K562 (cell line): ENCODE results near the gene KCNG1. TPM values are rescaled to one million over a fixed set of nuclear protein-coding genes. Genes with fewer than 3 reads are reported as not detected.

Experiments
- ATAC-seq: fragments of 200-7000 bp; cut with Tn5 transposase; 3 replicates; pipeline ENCODE4 v1.9.1; 2020; ENCODE audit warnings: moderate library complexity
- BruUV-seq: library from RNA; stranded (reverse); fragments of 400-500 nt; replicated peaks from 2 replicates; lab custom pipeline; 2021; lab: Mats Ljungman, UMichigan
- CTCF ChIA-PET: fragments of 300-600 bp; formaldehyde crosslinking; extraction: SDS; loops from one replicate; lab custom pipeline; 2021; ENCODE audit warnings: low intra/inter-chr PET ratio; lab: Yijun Ruan, JAX
- POLR2A ChIA-PET: fragments of 300-600, 350-650 bp; sonication (Branson Sonifier 250); formaldehyde crosslinking; extraction: SDS; loops from one replicate; lab custom pipeline; 2021; ENCODE audit warnings: antibody characterized with exemption, inconsistent platforms; lab: Yijun Ruan, JAX
- DNase-seq, 4 experiments: peaks; one replicate each; pipeline versions ENCODE4 v3.0.0 to v3.0.0-alpha.2; 2011 to 2018; ENCODE audit warnings: low spot score in 3 of 4, mixed read lengths in 3 of 4; ENCODE audit errors: extremely low read depth in 1 of 4
- FAIRE-seq: peaks from 2 replicates; lab custom pipeline; 2011; peaks lifted over from hg19 to GRCh38; lab: Jason Lieb, UNC
- H2AFZ ChIP-seq: 2 replicates; pipeline ENCODE4 v1.6.0; 2011; ENCODE audit warnings: low read depth, low read length, control low read depth, inconsistent platforms
- H3K27ac ChIP-seq: fragments of 200-600 bp; 3 replicates; pipeline ENCODE4 v1.8.0; 2011; ENCODE audit warnings: low read depth, mild to moderate bottlenecking, control low read depth, inconsistent platforms, low read length, moderate library complexity, mixed read lengths; ENCODE audit errors: extremely low read depth
- H3K27me3 ChIP-seq, 2 experiments: fragments of 300-600 bp in 1 of 2; 2 replicates in 1 of 2; 3 replicates in 1 of 2; pipeline versions ENCODE4 v1.6.0 to v1.8.0; 2011; ENCODE audit warnings: inconsistent platforms in 2 of 2, low read length in 2 of 2, mild to moderate bottlenecking in 1 of 2, mixed read lengths in 1 of 2, moderate library complexity in 1 of 2; ENCODE audit not compliant: control insufficient read depth in 2 of 2, insufficient read depth in 2 of 2
- H3K36me3 ChIP-seq: fragments of 300-600 bp; 3 replicates; pipeline ENCODE4 v1.8.0; 2011; ENCODE audit warnings: mild to moderate bottlenecking, low read length, inconsistent platforms; ENCODE audit not compliant: control insufficient read depth, insufficient read depth
- H3K4me1 ChIP-seq, 2 experiments: fragments of 200-600 bp in 1 of 2; replicated peaks in 1 of 2; 2 replicates in 1 of 2; 3 replicates in 1 of 2; pipeline versions ENCODE4 v1.5.1 to v1.8.0; 2011; ENCODE audit warnings: inconsistent platforms in 2 of 2, low read length in 2 of 2, mild to moderate bottlenecking in 1 of 2, mixed read lengths in 1 of 2, moderate library complexity in 1 of 2; ENCODE audit not compliant: control insufficient read depth in 2 of 2, insufficient read depth in 2 of 2
- H3K4me2 ChIP-seq: 2 replicates; pipeline ENCODE4 v1.6.1; 2011; ENCODE audit warnings: low read length, control low read depth, inconsistent platforms, mixed read lengths; ENCODE audit not compliant: insufficient read depth
- H3K4me3 ChIP-seq: fragments of 200-600 bp; sonication (generic), shearing (Covaris generic); 2 replicates; pipeline ENCODE4 v1.5.1; 2016; ENCODE audit warnings: control low read depth, inconsistent platforms
- H3K79me2 ChIP-seq: fragments of 200-600 bp; 3 replicates; pipeline ENCODE4 v1.8.0; 2011; ENCODE audit warnings: low read length, inconsistent platforms; ENCODE audit not compliant: control insufficient read depth, insufficient read depth
- H3K9ac ChIP-seq, 2 experiments: 2 replicates each; pipeline versions ENCODE4 v1.6.0 to v1.6.1; 2011; ENCODE audit warnings: low read depth in 2 of 2, low read length in 2 of 2, control low read depth in 1 of 2, inconsistent platforms in 1 of 2, mild to moderate bottlenecking in 1 of 2, mixed read lengths in 1 of 2; ENCODE audit not compliant: insufficient read depth in 1 of 2
- H3K9me1 ChIP-seq: one replicate; pipeline ENCODE4 v1.6.0; 2011; ENCODE audit warnings: inconsistent platforms, mild to moderate bottlenecking, low read length, moderate library complexity; ENCODE audit not compliant: control insufficient read depth, insufficient read depth
- H3K9me3 ChIP-seq: replicated peaks from 2 replicates; pipeline ENCODE4 v1.5.1; 2011; ENCODE audit warnings: low read depth, low read length, inconsistent platforms; ENCODE audit not compliant: control insufficient read depth, insufficient read depth
- H4K20me1 ChIP-seq: replicated peaks from 2 replicates; pipeline ENCODE4 v1.6.1; 2011; ENCODE audit warnings: low read length, inconsistent platforms, mixed read lengths; ENCODE audit not compliant: control insufficient read depth, insufficient read depth
- COPS2 ChIP-seq: fragments of 450-650 bp; conservative IDR thresholded peaks from 2 replicates; pipeline ENCODE4 v1.6.1; 2016; ENCODE audit warnings: mild to moderate bottlenecking, moderate library complexity
- IRF2 ChIP-seq: sonication (generic); formaldehyde crosslinking; IDR thresholded peaks from 2 replicates; pipeline ENCODE4 v1.8.1; 2022; ENCODE audit warnings: mild to moderate bottlenecking, missing genetic modification reagents
- SAFB ChIP-seq: fragments of 200-400 bp; formaldehyde crosslinking; IDR thresholded peaks from 2 replicates; pipeline ENCODE4 v1.6.1; 2017; ENCODE audit warnings: low read depth, low read length, borderline replicate concordance
- SREBF2 ChIP-seq: sonication (generic); formaldehyde crosslinking; IDR thresholded peaks from 2 replicates; pipeline ENCODE4 v1.4.0; 2020; ENCODE audit warnings: mild to moderate bottlenecking, missing genetic modification reagents
- SRF ChIP-seq, 2 experiments: fragments of 250-450, 450-650 bp in 1 of 2; sonication (Bioruptor Pico) in 1 of 2; sonication (generic) in 1 of 2; formaldehyde crosslinking; IDR thresholded peaks; 2 replicates each; pipeline versions ENCODE4 v1.5.0 to v1.5.1; 2020 to 2022; ENCODE audit warnings: mild to moderate bottlenecking in 1 of 2, missing genetic modification reagents in 1 of 2
- ZBTB8A ChIP-seq: fragments of 450-650 bp; IDR thresholded peaks from 2 replicates; pipeline ENCODE4 v1.6.1; 2018; ENCODE audit warnings: mild to moderate bottlenecking, moderate library complexity; ENCODE audit not compliant: partially characterized antibody
- ZBTB9 ChIP-seq: fragments of 450-650 bp; formaldehyde crosslinking; IDR thresholded peaks from 2 replicates; pipeline ENCODE4 v1.4.0; 2020; ENCODE audit warnings: mild to moderate bottlenecking, moderate library complexity
- ZNF239 ChIP-seq: fragments of 250-450 bp; sonication (Bioruptor Pico); IDR thresholded peaks from 2 replicates; pipeline ENCODE4 v1.4.0; 2020; ENCODE audit warnings: mild to moderate bottlenecking
- ZNF384 ChIP-seq: IDR thresholded peaks from 2 replicates; pipeline ENCODE4 v1.6.1; 2012; ENCODE audit warnings: low read depth, low read length, improper control_type of control experiment
- ZNF644 ChIP-seq: fragments of 200-800 bp; sonication (Bioruptor generic); IDR thresholded peaks from 2 replicates; pipeline ENCODE4 v1.6.1; 2016; ENCODE audit warnings: low read depth, missing genetic modification characterization, missing compliant biosample characterization
- ZNF778 ChIP-seq: fragments of 450-650 bp; formaldehyde crosslinking; IDR thresholded peaks from 2 replicates; pipeline ENCODE4 v1.4.0; 2020; ENCODE audit warnings: mild to moderate bottlenecking, moderate library complexity
- WGBS: fragments of 100-300 bp; shearing (Covaris generic); methylation state at CpG from one replicate; pipeline ENCODE4 v1.1.6; 2016; ENCODE audit warnings: low coverage, mixed read lengths; ENCODE audit not compliant: insufficient coverage; ENCODE audit errors: missing lambda C conversion rate; 5-methylcytosine and 5-hydroxymethylcytosine counted together
- in situ Hi-C: fragments of 300-500 bp; cut with MboI; formaldehyde crosslinking; loops from 4 replicates; pipeline ENCODE4 v1.15.0; 2018; ENCODE audit warnings: inconsistent platforms, mixed read lengths
- intact Hi-C: fragments of 100-400 bp; cut with micrococcal nuclease; formaldehyde crosslinking; loops from 2 replicates; pipeline ENCODE4 v1.14.2; 2022
- polyA plus RNA-seq, 8 experiments: library from polyadenylated mRNA; depleted of rRNA in 4 of 8; stranded (reverse) in 5 of 8; unstranded in 3 of 8; fragments of >200 nt; fragmentation: Nextera tagmentation in 2 of 8; fragmentation: Illumina TruSeq in 1 of 8; extraction: Ambion mirVana in 2 of 8; extraction: Trizol in 1 of 8; gene quantifications; 2 replicates each; pipeline versions ENCODE4 v1.2.1 to v1.2.3, GENCODE V29; 2011 to 2014; ENCODE audit warnings: inconsistent platforms in 1 of 8, missing spikeins in 1 of 8
- total RNA-seq, 7 experiments: library from RNA; depleted of rRNA in 6 of 7; stranded (reverse); fragments of >200 nt in 6 of 7; fragmentation: Illumina TruSeq in 2 of 7; extraction: Trizol in 2 of 7; gene quantifications; 2 replicates each; pipeline versions ENCODE4 v1.2.1 to v1.2.3, GENCODE V29; 2011 to 2021; ENCODE audit warnings: low replicate concordance in 1 of 7

KCNG1 gene
- total and polyA plus RNA-seq, 9 of the 15 experiments (the other 6 are each of a cell fraction or from before 2014, with no cell fraction given): 0.06 to 1.5 (median 0.22) TPM; not detected in 2

GRCh38 chr20:51026269-51026668, 3.4 kb upstream of the KCNG1 start:
- POLR2A ChIA-PET: interaction anchor here (0.7 to 0.9 kb wide), 3 partner anchors 11 to 182 kb away, joined by 3 read pairs; no protein-coding TSS in a partner anchor
- intact Hi-C loops: no loop called here
- H4K20me1 ChIP-seq: peaks cover 3% of the 10 kb centered on the region; the same call in 1 of the 2 replicates
- no peak for DNase-seq
- no peak overlapping the region for H3K4me2 ChIP-seq
- no peak for TF ChIP-seq SAFB
- no peak for TF ChIP-seq ZNF239 (CRISPR knock-in tag)
- 0 out of 2 replicates have a peak, but pooled peaks have one; percentile 27 for TF ChIP-seq ZNF644
- TF ChIP-seq SRF (CRISPR knock-in tag; IDR thresholded peaks at IDR 0.05): peak in 1 of 2 experiments; percentile 58; a peak in 1 of 4 replicates
- no peak for TF ChIP-seq COPS2
- TF ChIP-seq, all 486 proteins: peak for 2
- H2AFZ ChIP-seq: no peak overlapping the region
- in situ Hi-C loops: no loop called here
- H3K79me2 ChIP-seq: no peaks in the 10 kb centered on the region
- ATAC-seq: no peak
- no peaks in the 10 kb centered on the region for H3K36me3 ChIP-seq
- WGBS: 0% methylated on average over 4 of the region's 4 CpGs
- no peak overlapping the region for H3K9ac ChIP-seq
- no peaks in the 10 kb centered on the region for H3K9me3 ChIP-seq
- no peaks in the 10 kb centered on the region for H3K9me1 ChIP-seq
- H3K27me3 ChIP-seq: peaks cover 23 to 62% of the 10 kb centered on the region in 2 experiments; a peak in 4 of 5 replicates
- H3K4me3 ChIP-seq: no peak overlapping the region
- CTCF ChIA-PET: no interaction called here
- BruUV-seq: no TSS peak
- H3K4me1 ChIP-seq: peaks cover 0 to 17% of the 10 kb centered on the region in 2 experiments; a peak in 2 of 5 replicates
- FAIRE-seq: no peak
- H3K27ac ChIP-seq: no peak overlapping the region

- in situ Hi-C loops: no loop called here
- Histone ChIP-seq H3K79me2 (no peaks in the 10 kb centered on the region), H3K4me2 (no peak overlapping the region), H3K27me3 (peaks cover 33 to 72% of the 10 kb centered on the region in 2 experiments; a peak in 4 of 5 replicates), H3K27ac (no peak overlapping the region), H4K20me1 (peaks cover 6% of the 10 kb centered on the region; the same call in 1 of the 2 replicates), H3K9me3 (no peaks in the 10 kb centered on the region), H2AFZ (no peak overlapping the region), H3K4me3 (no peak overlapping the region), H3K4me1 (peaks cover 0 to 17% of the 10 kb centered on the region in 2 experiments; a peak in 2 of 5 replicates), H3K36me3 (no peaks in the 10 kb centered on the region), H3K9ac (no peak overlapping the region), H3K9me1 (no peaks in the 10 kb centered on the region)
- intact Hi-C loops: no loop called here
- ATAC-seq (no peak), DNase-seq (no peak), FAIRE-seq (no peak)
- TF ChIP-seq ZNF384 (no peak), SREBF2 (CRISPR knock-in tag) (no peak), ZBTB9 (CRISPR knock-in tag) (no peak), IRF2 (no peak), ZBTB8A (no peak), ZNF778 (CRISPR knock-in tag) (no peak)
- 0% methylated on average over 1 of the region's 1 CpG for WGBS
- BruUV-seq: no TSS peak
- CTCF ChIA-PET: no interaction called here
- POLR2A ChIA-PET: interaction anchor here (0.6 to 1.3 kb wide), 4 partner anchors 9 to 1600 kb away, joined by 3 to 4 read pairs (median 4); no protein-coding TSS in a partner anchor
These were observed 1.9 kb upstream of the KCNG1 start for GRCh38 chr20:51024761-51025160.
